NOMO-1 treated with DMSO at 0.1 percent for 48 hours (cell line): ENCODE results near the gene ARID3A.
"Not testable (repeated sequence)": the region's sequence is repeated elsewhere in the genome, so short reads cannot be mapped to it uniquely, and the experiment has no call there.

Experiments used
- DNase-seq: peaks from one replicate; lab custom pipeline; 2025; ENCODE audit not compliant: unreplicated experiment; lab: John Stamatoyannopoulos, UW

The ARID3A gene

DNA sequence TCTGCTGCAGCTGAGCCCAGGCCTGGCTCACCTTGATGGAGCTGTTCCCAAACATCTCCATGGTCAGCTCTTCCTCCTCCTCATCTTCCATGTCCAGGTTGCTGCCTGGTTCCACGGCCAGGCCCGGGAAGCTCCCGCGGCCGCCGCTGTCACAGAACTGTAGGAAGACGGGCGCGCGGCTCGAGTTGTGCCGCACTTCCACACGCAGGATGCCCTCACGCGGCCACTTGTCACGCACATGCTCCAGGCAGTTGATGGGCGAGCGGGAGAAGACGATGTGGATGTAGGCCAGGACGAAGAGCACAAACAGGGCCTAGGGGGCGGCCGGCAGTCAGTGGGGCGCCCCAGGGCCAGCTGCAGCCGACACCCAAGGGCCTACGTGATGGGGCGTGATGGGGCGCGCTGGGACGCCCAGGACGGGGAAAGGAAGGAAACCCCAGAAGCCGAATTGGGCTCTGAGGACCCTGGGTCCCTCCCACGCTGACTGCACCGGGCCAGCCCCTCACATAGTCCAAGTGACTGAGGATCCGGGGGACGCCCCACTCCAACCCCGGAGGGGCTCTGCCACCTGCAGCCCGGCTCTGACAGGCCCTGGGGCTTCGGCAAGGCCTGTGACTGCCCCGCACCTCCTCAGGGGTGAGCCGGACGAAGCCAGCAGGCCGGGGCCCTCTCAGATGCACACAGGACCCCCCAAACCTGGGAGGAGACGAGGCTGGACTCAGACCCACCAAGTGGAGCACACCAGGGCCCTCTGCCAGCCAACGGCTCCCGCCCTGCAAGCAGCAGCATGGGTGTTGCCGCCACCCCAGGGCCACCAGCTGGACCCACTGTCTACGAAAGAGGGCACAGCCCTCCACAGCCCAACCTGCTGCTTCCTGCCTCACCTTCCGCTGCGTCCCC is 88.6 kb downstream of the ARID3A start:
- DNase-seq, result no peak

DNA sequence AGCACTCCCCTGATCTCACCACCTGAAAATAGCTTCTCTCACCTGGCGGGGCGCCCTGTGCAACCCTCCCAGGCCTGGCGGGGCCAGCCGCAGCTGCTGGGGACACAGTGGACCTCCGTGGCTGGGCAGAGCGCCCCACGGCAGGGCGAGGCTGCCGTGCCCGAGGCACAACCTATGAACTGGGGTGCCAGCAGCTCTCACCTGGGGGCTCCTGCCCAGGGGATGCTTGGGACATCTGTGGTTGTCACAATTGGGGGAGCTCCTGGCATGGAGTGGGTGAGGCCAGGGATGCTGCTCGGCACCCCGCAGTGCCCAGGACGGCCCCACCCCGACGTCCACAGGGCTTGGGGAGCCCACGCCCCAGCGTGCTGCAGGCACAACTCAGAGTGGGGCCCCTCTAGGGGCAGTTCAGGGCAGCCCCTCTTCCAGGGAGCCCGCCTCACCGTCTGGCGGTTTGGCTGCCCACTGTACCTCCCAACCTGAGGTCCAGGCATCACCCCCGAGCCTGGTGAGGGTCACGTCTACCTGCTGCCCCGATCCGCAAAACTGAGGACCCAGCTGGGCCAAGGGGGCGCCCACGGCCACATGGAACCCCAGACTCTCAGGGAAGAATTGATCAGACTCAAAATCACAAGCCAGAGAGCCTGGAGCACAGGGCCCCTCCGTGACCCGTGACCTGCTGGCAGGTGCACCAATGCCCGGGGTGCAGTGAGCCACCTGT is 89.4 kb downstream of the ARID3A start:
- DNase-seq, result no peak

DNA sequence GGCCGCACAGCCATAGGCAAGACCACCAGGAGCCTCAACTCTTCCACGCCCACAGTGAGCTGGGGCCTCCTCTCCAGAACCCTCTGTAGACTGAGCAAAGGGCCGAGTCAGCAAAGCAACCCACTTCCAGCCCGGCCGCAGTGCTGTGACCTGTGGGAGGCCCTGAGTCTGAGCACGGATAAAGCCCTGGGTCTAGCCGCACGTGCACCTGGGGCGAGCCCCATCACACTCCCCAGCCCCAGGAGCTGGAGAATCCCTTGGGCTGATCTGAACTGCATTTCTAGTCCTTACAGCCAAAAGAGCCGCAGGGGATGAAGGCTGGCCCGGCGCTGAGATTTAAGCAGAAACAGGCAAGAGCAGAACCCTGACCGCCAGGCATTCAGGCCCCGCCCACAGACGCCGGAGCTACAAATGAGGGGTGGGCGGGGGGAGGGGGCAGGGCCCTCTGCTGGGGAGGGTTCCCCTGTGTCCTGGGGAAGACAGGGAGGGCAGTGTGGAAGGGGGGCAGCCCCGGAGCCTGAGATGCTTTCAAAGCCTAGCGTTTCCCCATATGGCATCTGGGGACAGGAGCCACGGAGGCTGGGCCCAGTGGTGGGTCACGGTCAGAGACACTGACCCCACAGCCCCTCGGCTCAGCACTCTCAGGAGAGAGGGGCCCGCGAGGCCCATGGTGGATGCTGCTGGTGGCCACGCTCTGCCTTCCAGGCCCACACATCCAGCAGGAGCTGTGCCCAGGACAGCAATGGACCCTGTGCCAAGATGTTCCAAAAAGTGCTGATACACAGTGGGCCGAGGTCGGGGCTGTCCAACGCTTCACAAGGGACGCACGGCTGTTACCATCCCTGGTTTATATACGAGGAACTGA is 90.2 kb downstream of the ARID3A start:
- DNase-seq, result no peak

DNA sequence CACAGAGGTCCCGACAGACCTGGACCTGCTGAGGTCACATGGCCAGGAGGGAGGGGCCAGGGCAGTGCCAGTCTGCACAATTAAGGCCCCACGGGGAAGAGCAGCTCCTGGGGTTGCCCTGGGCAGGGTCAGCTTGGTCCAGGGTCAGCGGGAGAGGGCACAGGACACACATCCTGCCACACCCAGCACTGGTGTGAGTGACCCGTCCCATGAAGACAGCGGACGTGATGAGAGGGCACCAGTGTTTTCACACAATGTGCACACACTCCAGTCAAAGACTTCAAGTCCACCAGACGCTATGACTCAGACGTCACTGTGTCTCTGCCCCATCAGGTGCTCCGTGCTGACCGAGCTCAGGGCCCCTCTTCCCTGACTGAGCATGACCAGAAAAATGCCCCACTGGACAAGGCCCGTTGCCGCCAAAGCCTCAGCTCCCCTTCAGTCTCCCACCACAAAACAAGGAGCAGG is 90.8 kb downstream of the ARID3A start:
- no peak for DNase-seq

DNA sequence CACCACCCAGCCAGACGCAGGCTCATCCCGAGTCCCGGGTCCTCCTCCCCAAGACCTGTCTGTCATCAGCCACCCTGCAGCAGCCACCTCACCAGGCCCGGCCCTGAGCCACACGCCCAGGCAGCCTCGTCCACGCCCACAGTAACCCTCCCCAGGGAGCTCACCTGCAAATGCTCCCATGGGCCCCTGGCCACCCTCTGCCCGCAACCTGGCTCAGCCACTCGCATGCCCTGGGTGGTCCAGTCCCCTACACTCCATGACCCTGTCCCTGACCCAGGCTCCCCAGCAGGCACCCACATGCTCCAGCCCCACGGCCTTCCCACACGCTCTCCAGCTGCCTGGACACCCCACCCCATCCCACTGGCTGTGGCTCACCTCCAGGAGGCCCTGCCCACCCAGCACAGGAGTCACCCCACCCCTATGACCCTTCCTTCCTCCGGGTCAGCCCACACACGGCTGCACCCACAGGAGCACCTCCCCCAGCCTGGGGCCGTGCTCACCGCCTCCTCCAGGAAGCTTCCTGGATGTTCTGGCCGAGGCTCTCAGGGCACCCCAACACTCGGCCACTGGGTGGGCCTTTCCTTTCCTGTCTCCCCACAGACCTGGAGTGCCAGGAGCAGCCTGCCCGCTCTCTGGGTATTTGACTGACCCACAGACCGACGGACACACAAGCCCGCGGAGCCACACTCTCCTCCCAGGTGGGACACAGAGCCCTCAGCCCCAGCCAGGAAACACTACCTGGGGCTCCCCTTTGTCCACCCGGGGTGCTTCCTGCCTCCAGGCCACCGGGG is 91.5 kb downstream of the ARID3A start:
- DNase-seq, result no peak

DNA sequence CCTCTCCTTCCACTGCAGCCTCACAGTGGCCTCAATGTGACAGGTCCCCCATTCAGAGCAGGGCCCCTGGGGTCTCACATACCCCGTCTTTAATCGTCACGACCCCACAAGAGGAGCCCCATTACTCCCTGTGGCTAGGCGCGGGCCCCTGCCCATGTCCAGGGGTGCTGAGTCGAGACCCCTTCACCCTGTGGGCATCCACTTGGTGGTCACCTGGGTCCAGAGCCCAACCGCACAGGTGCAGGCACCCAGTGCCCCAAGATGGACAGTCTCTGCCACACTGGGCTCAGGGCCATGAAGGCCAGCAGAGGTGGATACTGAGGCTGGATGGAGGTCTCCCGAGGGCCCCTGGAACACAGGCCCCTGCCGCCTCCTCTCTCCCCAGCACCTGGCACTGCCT is 92.1 kb downstream of the ARID3A start:
- DNase-seq, result no peak

DNA sequence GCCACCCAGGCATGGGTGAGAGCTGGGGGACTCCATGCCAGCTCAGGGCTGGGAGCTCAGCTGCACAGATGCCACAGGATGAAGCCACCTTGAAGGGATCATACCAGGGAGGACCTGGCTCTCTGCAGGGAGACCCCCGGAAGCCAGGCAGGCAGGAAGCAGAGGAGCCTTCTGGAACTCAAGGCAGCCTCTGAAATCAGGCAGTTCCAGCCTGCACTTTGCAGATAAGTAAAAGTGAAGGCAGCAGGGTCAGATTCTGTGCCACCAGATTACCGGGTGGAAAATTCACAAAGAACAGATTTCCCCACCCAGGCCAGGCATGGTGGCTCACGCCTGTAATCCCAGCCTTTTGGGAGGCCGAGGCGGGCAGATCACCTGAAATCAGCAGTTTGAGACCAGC is 92.6 kb downstream of the ARID3A start:
- DNase-seq, result no peak

DNA sequence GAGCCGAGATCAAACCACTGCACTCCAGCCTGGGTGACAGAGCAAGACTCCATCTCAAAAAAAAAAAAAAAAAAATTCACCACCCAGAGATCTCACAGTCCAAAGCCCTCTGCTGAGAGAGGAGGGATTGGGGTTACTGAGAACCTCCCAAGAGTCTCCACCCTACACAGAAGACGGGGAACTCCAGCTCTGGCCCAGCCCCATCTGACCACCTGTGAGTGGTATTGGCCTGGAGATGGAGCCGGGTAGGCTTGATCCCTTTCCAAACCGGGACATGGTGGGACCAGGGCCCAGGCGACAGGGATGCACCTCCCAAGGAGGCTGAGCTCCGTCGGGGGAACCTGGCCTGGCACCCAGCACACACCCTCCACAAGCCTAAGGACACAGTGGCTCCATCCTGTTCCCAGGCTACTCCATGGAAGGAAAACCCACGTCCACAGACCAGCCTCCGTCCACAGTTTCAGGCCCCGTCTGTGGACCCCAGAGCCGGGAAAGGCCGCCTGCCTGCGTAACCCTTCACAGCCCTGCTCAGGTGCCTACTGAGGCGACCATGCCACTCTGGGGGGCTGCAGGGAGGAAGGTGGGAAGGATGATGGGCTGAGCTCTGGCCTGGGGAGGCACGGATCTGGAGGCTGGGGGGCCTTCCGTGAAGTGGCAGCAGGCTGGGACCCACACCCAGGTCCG is 93.2 kb downstream of the ARID3A start:
- DNase-seq, result no peak

DNA sequence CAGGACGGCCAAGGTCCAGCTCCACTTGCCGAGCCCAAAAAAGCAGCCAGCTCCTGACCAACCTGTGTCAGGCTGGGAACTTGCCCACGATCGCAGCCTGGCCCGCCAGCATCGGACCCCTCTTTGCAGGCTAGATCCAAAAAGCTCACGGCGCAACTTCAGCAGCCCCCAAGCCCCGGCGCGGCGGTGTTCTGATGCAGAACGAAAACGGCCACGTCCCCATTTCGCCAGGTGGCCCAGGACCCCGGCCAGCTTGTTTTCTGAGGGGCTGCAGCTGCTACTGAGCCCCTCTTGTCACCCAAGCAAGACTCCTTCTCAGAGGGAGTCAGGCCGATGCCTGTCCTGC is 93.8 kb downstream of the ARID3A start:
- no peak for DNase-seq

DNA sequence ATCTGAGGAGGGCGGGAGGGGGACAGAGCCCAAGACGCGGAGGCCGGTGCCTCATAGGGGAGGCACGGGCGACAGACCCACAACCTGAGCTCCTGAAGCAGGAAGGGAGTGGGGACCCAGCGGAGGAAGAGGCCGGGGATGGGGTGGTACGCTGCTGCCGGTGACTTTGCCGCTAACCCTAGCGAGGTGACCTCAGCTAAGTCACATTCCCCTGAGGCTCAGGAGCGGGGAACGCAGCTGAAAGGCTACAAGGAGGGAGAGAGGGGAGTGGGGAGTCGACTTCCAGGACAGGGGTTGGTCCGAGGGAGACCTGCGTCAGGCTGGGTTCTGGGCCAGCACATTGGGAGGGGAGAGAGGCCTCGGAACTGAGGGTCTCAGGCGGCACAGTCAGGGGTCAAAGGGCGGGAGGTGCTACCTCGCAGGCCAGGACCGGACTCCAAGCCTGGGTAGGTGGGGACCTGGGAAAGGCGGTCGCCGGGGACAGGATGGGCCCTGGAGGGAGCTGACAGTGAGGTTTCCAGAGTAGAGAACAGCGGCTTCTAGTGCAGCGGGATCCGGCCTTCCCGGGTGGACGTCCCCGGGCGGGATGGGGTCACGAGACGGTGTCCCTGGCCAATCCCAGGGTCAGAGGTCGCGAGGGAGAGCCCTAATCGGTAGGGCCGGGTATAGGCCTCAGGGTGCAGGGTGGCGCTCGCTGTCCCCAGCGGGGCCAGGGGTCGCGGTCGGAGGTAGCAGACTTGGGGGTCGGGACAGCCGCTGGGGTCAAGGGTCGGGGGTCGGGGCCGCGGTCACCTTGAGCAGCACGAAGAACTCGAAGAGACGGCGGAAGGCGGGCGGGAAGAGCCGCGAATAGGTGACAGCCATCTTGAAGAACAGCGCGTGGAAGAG is 94.4 kb downstream of the ARID3A start:
- no peak for DNase-seq

DNA sequence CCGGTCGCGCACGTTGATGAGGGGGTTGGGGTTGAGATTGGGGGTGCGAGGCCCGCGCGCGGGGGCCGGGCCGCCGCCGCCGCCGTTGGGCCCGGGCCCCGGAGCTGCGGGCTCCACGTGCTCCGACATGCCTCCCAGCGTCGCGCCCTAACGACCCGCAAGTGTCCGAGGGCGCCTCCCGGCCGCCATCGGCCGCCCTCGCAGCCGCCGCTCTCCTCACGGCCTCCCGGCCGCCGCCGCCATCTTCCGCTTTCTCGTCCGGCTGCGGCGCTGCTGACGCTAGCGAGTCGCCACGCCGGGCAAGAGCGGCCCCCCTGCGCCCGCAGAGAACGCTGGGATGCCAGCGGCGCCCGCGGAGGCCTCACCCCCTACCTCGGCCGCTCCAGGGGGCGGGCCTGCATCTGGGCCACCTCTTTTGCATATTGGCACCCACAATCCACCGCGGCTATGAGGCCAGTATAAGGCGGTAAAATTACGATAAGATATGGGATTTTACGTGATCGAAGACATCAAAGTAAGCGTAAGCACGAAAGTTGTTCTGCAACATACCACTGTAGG is 95.1 kb downstream of the ARID3A start, which contains the start of gene TMEM259:
TSS of gene TMEM259 (minus strand) at position 256 of the 558 bp plus-strand sequence. CDS start at position 129, 127 bp downstream.
- peak; percentile 94 for DNase-seq

DNA sequence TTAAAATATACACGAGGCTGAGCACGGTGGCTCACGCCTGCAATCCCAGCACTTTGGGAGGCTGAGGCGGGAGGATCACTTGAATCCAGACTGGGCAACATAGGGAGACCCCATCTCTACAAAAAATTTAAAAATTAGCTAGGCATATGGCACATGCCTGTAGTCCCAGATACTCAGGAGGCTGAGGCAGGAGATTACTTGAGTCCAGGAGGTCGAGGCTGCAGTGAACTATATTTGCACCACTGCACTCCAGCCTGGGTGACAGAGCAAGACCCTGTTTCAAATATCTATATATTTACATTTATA is 98.0 kb downstream of the ARID3A start:
- DNase-seq, result not testable (repeated sequence)

DNA sequence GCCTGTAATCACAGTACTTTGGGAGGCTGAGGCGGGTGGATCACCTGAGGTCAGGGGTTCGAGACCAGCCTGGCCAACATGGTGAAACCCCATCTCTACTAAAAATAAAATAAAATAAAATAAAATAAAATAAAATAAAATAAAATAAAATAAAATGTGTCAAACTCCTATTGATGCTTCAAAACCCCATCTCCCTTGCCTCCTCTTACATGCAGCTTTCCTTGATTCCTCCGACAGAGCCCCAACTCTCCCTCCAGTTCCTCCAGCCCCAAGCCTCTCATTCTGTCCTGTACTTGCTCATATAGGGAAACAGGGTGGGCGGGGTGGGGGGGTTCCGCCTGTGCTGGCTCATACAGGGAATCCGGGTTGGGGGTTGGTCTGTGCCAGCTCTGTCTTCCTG is 99.2 kb downstream of the ARID3A start:
- DNase-seq, result not testable (repeated sequence)
